Ishikawa (cell line): Measurements from ENCODE around the gene WNT6.

Experiments
- CEBPB ChIP-seq: IDR thresholded peaks from 2 replicates; pipeline ENCODE4 v1.6.1; 2012
- CREB1 ChIP-seq: IDR thresholded peaks from 2 replicates; pipeline ENCODE4 v1.6.1; 2012; ENCODE audit warnings: low read depth
- EP300 ChIP-seq: IDR thresholded peaks from 2 replicates; pipeline ENCODE4 v1.6.1; 2012; ENCODE audit warnings: borderline replicate concordance
- FOXM1 ChIP-seq: IDR thresholded peaks from 2 replicates; pipeline ENCODE4 v1.6.1; 2012; ENCODE audit warnings: low read depth, borderline replicate concordance
- RAD21 ChIP-seq: IDR thresholded peaks from 2 replicates; pipeline ENCODE4 v1.6.1; 2012; ENCODE audit warnings: low read depth
- TAF1 ChIP-seq: IDR thresholded peaks from 2 replicates; pipeline ENCODE4 v1.6.1; 2012; ENCODE audit warnings: low read depth, mild to moderate bottlenecking
- TCF12 ChIP-seq: IDR thresholded peaks from 2 replicates; pipeline ENCODE4 v1.6.1; 2012; ENCODE audit warnings: low read depth
- TEAD4 ChIP-seq: IDR thresholded peaks from 2 replicates; pipeline ENCODE4 v1.6.1; 2012
- USF1 ChIP-seq: IDR thresholded peaks from 2 replicates; pipeline ENCODE4 v1.6.1; 2012
- ZBTB7A ChIP-seq: IDR thresholded peaks from 2 replicates; pipeline ENCODE4 v1.6.1; 2012; ENCODE audit warnings: low read depth
- TF ChIP-seq, protein P1 (sequence below): IDR thresholded peaks from 2 replicates; pipeline ENCODE4 v1.6.1; 2012
- TF ChIP-seq, protein P2 (sequence below): IDR thresholded peaks from 2 replicates; pipeline ENCODE4 v1.6.1; 2012; ENCODE audit warnings: low read depth, mild to moderate bottlenecking

DNA sequence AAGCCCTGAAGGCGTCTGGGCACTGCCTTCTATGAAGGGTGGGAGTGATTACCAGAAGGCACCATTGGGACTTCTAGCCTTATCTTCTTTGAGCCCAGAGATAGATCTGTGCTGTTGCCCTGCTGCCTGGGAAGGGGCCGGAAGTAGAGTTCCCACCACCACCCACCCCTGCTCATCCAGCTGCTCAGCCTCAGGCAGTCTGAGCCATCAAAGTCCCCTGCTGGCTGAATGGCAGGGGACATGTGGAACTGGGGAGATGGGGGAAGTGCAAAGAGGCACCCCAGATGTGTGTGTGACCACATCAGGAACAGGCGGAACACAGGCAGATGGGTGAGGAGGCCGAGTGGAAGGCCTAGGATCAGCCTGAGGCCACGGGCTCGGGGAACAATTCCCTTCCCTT, 17.7 kb downstream of the WNT6 start:
- TF ChIP-seq EP300 (no peak), ZBTB7A (no peak), FOXM1 (no peak), TAF1 (no peak), CREB1 (no peak), USF1 (no peak), TEAD4 (no peak), CEBPB (no peak), RAD21 (no peak), TCF12 (no peak)
- TF ChIP-seq, protein P1, sequence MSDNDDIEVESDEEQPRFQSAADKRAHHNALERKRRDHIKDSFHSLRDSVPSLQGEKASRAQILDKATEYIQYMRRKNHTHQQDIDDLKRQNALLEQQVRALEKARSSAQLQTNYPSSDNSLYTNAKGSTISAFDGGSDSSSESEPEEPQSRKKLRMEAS = no peak
- TF ChIP-seq, protein P2, sequence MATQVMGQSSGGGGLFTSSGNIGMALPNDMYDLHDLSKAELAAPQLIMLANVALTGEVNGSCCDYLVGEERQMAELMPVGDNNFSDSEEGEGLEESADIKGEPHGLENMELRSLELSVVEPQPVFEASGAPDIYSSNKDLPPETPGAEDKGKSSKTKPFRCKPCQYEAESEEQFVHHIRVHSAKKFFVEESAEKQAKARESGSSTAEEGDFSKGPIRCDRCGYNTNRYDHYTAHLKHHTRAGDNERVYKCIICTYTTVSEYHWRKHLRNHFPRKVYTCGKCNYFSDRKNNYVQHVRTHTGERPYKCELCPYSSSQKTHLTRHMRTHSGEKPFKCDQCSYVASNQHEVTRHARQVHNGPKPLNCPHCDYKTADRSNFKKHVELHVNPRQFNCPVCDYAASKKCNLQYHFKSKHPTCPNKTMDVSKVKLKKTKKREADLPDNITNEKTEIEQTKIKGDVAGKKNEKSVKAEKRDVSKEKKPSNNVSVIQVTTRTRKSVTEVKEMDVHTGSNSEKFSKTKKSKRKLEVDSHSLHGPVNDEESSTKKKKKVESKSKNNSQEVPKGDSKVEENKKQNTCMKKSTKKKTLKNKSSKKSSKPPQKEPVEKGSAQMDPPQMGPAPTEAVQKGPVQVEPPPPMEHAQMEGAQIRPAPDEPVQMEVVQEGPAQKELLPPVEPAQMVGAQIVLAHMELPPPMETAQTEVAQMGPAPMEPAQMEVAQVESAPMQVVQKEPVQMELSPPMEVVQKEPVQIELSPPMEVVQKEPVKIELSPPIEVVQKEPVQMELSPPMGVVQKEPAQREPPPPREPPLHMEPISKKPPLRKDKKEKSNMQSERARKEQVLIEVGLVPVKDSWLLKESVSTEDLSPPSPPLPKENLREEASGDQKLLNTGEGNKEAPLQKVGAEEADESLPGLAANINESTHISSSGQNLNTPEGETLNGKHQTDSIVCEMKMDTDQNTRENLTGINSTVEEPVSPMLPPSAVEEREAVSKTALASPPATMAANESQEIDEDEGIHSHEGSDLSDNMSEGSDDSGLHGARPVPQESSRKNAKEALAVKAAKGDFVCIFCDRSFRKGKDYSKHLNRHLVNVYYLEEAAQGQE = no peak
